ENCODE measurements around the gene RPRD1B.
A peak's percentile ranks its signal among the peaks of the same experiment; 100 is the strongest.

The RPRD1B gene

GRCh38 chr20:38034108-38034649, 633 bp downstream of the RPRD1B start:
- no peak for DNase-seq (ENCODE audit: extremely low read depth, insufficient read length)
- peaks cover 4% of the 10 kb centered on the region for H3K36me3 ChIP-seq (ENCODE audit: control insufficient read depth, insufficient read depth, low read length)

GRCh38 chr20:38034961-38035360, 1.4 kb downstream of the RPRD1B start:
- no peak for TF ChIP-seq CTCF (IDR thresholded peaks at IDR 0.05; ENCODE audit: insufficient read depth, low read length, poor library complexity, severe bottlenecking)
- Histone ChIP-seq H3K4me3 (replicated peaks; ENCODE audit: low read depth, low read length) (peak overlapping the region; percentile 97), H3K27me3 (replicated peaks; ENCODE audit: control insufficient read depth, insufficient read depth, low read length) (no peaks in the 10 kb centered on the region), H3K36me3 (ENCODE audit: control insufficient read depth, insufficient read depth, low read length) (peaks cover 4% of the 10 kb centered on the region)
- no peak for DNase-seq (ENCODE audit: extremely low read depth, insufficient read length)

More at GRCh38 chr20:38034108-38034649, 633 bp downstream of the RPRD1B start:
- TF ChIP-seq CTCF (IDR thresholded peaks at IDR 0.05; ENCODE audit: insufficient read depth, low read length, poor library complexity, severe bottlenecking) = no peak
- Histone ChIP-seq H3K27me3 (replicated peaks; ENCODE audit: control insufficient read depth, insufficient read depth, low read length) (no peaks in the 10 kb centered on the region), H3K4me3 (replicated peaks; ENCODE audit: low read depth, low read length) (peak overlapping the region; percentile 97)

- peaks cover 4% of the 10 kb centered on the region for H3K36me3 ChIP-seq (ENCODE audit: control insufficient read depth, insufficient read depth, low read length)
- TF ChIP-seq CTCF (IDR thresholded peaks at IDR 0.05; ENCODE audit: insufficient read depth, low read length, poor library complexity, severe bottlenecking) = no peak
- no peak for DNase-seq (ENCODE audit: extremely low read depth, insufficient read length)
- H3K27me3 ChIP-seq (replicated peaks; ENCODE audit: control insufficient read depth, insufficient read depth, low read length) = no peaks in the 10 kb centered on the region
- H3K4me3 ChIP-seq (replicated peaks; ENCODE audit: low read depth, low read length) = no peak overlapping the region
Measured at GRCh38 chr20:38036366-38036765, 2.8 kb downstream of the RPRD1B start.

- Histone ChIP-seq H3K36me3 (ENCODE audit: control insufficient read depth, insufficient read depth, low read length) (peaks cover 4% of the 10 kb centered on the region), H3K27me3 (replicated peaks; ENCODE audit: control insufficient read depth, insufficient read depth, low read length) (no peaks in the 10 kb centered on the region), H3K4me3 (replicated peaks; ENCODE audit: low read depth, low read length) (no peak overlapping the region)
- no peak for DNase-seq (ENCODE audit: extremely low read depth, insufficient read length)
- no peak for TF ChIP-seq CTCF (IDR thresholded peaks at IDR 0.05; ENCODE audit: insufficient read depth, low read length, poor library complexity, severe bottlenecking)
Measured at GRCh38 chr20:38040276-38040675, 6.7 kb downstream of the RPRD1B start.

- Histone ChIP-seq H3K27me3 (replicated peaks; ENCODE audit: control insufficient read depth, insufficient read depth, low read length) (no peaks in the 10 kb centered on the region), H3K36me3 (ENCODE audit: control insufficient read depth, insufficient read depth, low read length) (peaks cover 5% of the 10 kb centered on the region), H3K4me3 (replicated peaks; ENCODE audit: low read depth, low read length) (no peak overlapping the region)
- no peak for DNase-seq (ENCODE audit: extremely low read depth, insufficient read length)
- no peak for TF ChIP-seq CTCF (IDR thresholded peaks at IDR 0.05; ENCODE audit: insufficient read depth, low read length, poor library complexity, severe bottlenecking)
Measured at GRCh38 chr20:38043512-38044300, 10.2 kb downstream of the RPRD1B start.

Data from GM06990 (cell line).